ENCODE data around the gene RPL10A. TPM values are rescaled to one million over a fixed set of nuclear protein-coding genes. Genes with fewer than 3 reads are reported as not detected.

The RPL10A gene
- polyA plus RNA-seq, 3 donors = 345 to 1,242 (median 421) TPM

GRCh38 chr6:35451354-35452182, 16.6 kb upstream of the RPL10A start:
- Mint-ChIP-seq H3K4me3 (peak overlapping the region; percentile 82 to 86), H3K36me3 (peaks cover 13 to 14% of the 10 kb centered on the region in 2 donors), H3K27me3 (ENCODE audit: low read depth in 3 of 3) (peaks cover 12 to 26% (median 20%) of the 10 kb centered on the region in 3 donors), H3K9me3 (peaks cover 0 to 2% (median 0%) of the 10 kb centered on the region in 7 donors), H3K4me1 (peaks cover 38% of the 10 kb centered on the region), H3K27ac (peak overlapping the region in 4 of 7 donors; percentile 56 to 82 (median 71))
- Histone ChIP-seq H3K79me2 (ENCODE audit: insufficient read depth, low read length) (peaks cover 4% of the 10 kb centered on the region), H3K9ac (ENCODE audit: insufficient read depth, low read length, poor library complexity, severe bottlenecking) (no peak overlapping the region), H3K9me3 (replicated peaks in 1 of 2; ENCODE audit: control insufficient read depth in 1 of 2, insufficient read depth in 1 of 2, low read length in 2 of 2) (no peaks in the 10 kb centered on the region), H3K36me3 (replicated peaks in 1 of 2; ENCODE audit: control insufficient read depth in 1 of 2, insufficient read depth in 2 of 2, low read length in 2 of 2) (peaks cover 0 to under 1% of the 10 kb centered on the region in 2 donors), H3K4me3 (replicated peaks in 1 of 3; ENCODE audit: low read depth in 2 of 3, low read length in 3 of 3) (peak overlapping the region in 1 of 3 experiments; percentile 84), H3K27ac (ENCODE audit: low read depth in 1 of 2, low read length in 2 of 2) (no peak overlapping the region), H2AFZ (ENCODE audit: insufficient read depth, low read depth, low read length, poor library complexity, severe bottlenecking) (peak overlapping the region; percentile 82), H3K4me1 (ENCODE audit: control insufficient read depth in 1 of 2, insufficient read depth in 2 of 2, low read length in 2 of 2) (peaks cover 29 to 37% of the 10 kb centered on the region in 2 donors), H4K20me1 (ENCODE audit: insufficient read depth, low read length) (no peaks in the 10 kb centered on the region), H3K27me3 (ENCODE audit: control insufficient read depth in 2 of 2, insufficient read depth in 2 of 2, low read length in 2 of 2) (peaks cover 0 to 7% of the 10 kb centered on the region in 2 donors), H3K4me2 (replicated peaks; ENCODE audit: extremely low read depth, low read length, poor library complexity, severe bottlenecking) (peak overlapping the region; percentile 86)
- intact Hi-C loops (cut with micrococcal nuclease) = loop anchor here in 1 of 2 donors (1.0 kb wide), 1 partner anchor 109 kb away; the partner anchor contains the start of gene PPARD
- DNase-seq = no peak
- 2% methylated on average over 5 of the region's 20 CpGs for WGBS (ENCODE audit: insufficient coverage)
- no peak for TF ChIP-seq CTCF (IDR thresholded peaks at IDR 0.05)

GRCh38 chr6:35452183-35453090, 15.8 kb upstream of the RPL10A start, which contains the start of gene FANCE:
FANCE (plus strand) TSS chr6:35452338; CDS start chr6:35452546, 208 bp downstream.
- H3K27me3 ChIP-seq (ENCODE audit: control insufficient read depth in 2 of 2, insufficient read depth in 2 of 2, low read length in 2 of 2) = peaks cover 0 to 7% of the 10 kb centered on the region in 2 donors
- H3K4me1 ChIP-seq (ENCODE audit: control insufficient read depth in 1 of 2, insufficient read depth in 2 of 2, low read length in 2 of 2) = peaks cover 29 to 37% of the 10 kb centered on the region in 2 donors
- H3K4me3 Mint-ChIP-seq = peak within 1 kb of the TSS; percentile 82 to 86
- peaks cover 4% of the 10 kb centered on the region for H3K79me2 ChIP-seq (ENCODE audit: insufficient read depth, low read length)
- WGBS (ENCODE audit: insufficient coverage) = under 1% methylated on average over 73 of the region's 87 CpGs
- intact Hi-C loops (cut with micrococcal nuclease) = loop anchor here in 1 of 2 donors (1.0 kb wide), 1 partner anchor 110 kb away; the partner anchor contains the start of gene PPARD
- peaks cover 0 to 2% (median 0%) of the 10 kb centered on the region in 7 donors for H3K9me3 Mint-ChIP-seq
- peaks cover 12 to 23% (median 20%) of the 10 kb centered on the region in 3 donors for H3K27me3 Mint-ChIP-seq (ENCODE audit: low read depth in 3 of 3)
- peak; percentile 88 to 93 (median 92) for DNase-seq
- H3K27ac Mint-ChIP-seq = peak within 1 kb of the TSS in 5 of 7 donors; percentile 30 to 82 (median 68)
- H3K4me3 ChIP-seq (replicated peaks in 1 of 3; ENCODE audit: low read depth in 2 of 3, low read length in 3 of 3) = peak within 1 kb of the TSS; percentile 53 to 84 (median 73)
- no peaks in the 10 kb centered on the region for H4K20me1 ChIP-seq (ENCODE audit: insufficient read depth, low read length)
- H3K4me2 ChIP-seq (replicated peaks; ENCODE audit: extremely low read depth, low read length, poor library complexity, severe bottlenecking) = peak within 1 kb of the TSS; percentile 86
- H2AFZ ChIP-seq (ENCODE audit: insufficient read depth, low read depth, low read length, poor library complexity, severe bottlenecking) = peak within 1 kb of the TSS; percentile 82
- peaks cover 0 to 7% of the 10 kb centered on the region in 2 donors for H3K36me3 ChIP-seq (replicated peaks in 1 of 2; ENCODE audit: control insufficient read depth in 1 of 2, insufficient read depth in 2 of 2, low read length in 2 of 2)
- no peak for TF ChIP-seq CTCF (IDR thresholded peaks at IDR 0.05)
- H3K36me3 Mint-ChIP-seq = peaks cover 16 to 20% of the 10 kb centered on the region in 2 donors
- no peaks in the 10 kb centered on the region for H3K9me3 ChIP-seq (replicated peaks in 1 of 2; ENCODE audit: control insufficient read depth in 1 of 2, insufficient read depth in 1 of 2, low read length in 2 of 2)
- no peak within 1 kb of the TSS for H3K27ac ChIP-seq (ENCODE audit: low read depth in 1 of 2, low read length in 2 of 2)
- H3K9ac ChIP-seq (ENCODE audit: insufficient read depth, low read length, poor library complexity, severe bottlenecking) = peak within 1 kb of the TSS; percentile 64
- H3K4me1 Mint-ChIP-seq = peaks cover 37% of the 10 kb centered on the region

Measured in CD14-positive monocyte (primary cell).